Measurements from ENCODE around the gene CEP350. TPM values are rescaled to one million over a fixed set of nuclear protein-coding genes. Genes with fewer than 3 reads are reported as not detected.

Gene CEP350
- polyA plus RNA-seq, 1 of the 3 experiments (the other 2 are of a cell fraction), result 2.9 TPM

DNA sequence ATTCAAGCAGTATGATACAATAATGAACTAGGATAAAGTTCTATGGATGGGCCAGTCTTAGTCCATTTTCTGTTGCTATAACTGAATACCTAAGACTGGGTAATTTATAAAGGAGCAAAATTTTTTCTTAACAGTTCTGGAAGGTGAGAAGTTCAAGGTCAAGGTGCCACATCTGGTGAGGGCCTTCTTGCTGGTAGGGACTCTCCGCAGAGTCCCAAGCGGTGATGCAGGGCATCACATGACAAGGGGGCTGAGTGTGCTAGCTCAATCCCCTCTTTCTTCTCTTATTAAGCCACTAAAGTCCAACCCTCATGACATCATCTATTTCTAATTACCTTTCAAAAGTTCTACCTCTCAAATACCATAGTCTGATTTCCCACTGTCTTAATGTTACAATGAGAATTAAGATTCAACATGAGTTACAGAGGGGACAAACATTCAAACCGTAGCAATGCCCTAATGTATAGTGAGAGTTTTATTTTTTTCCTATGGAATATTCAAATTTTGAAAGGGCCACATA, 107.9 kb downstream of the CEP350 start:
- no peak overlapping the region for H3K4me2 ChIP-seq
- H3F3A ChIP-seq (replicated peaks; ENCODE audit: insufficient read depth), result peaks cover 16% of the 10 kb centered on the region
- DNase-seq, result no peak
- H3K4me1 ChIP-seq (ENCODE audit: control insufficient read depth in 1 of 2, insufficient read depth in 2 of 2, low read depth in 1 of 2, low read length in 1 of 2), result no peaks in the 10 kb centered on the region; a peak in 1 of 4 replicates
- no peaks in the 10 kb centered on the region for H3K9me3 ChIP-seq
- ChIA-PET POLR2A (no interaction called here), CTCF (interaction anchor here (1.4 to 1.6 kb wide), 2 partner anchors 17 to 116 kb away, joined by 4 to 5 read pairs; no protein-coding TSS in a partner anchor)
- no peak overlapping the region for H3K9ac ChIP-seq
- H3K9me2 ChIP-seq, result no peaks in the 10 kb centered on the region
- TF ChIP-seq GATA2 (CRISPR knock-in tag; IDR thresholded peaks at IDR 0.05), result no peak
- TF ChIP-seq IRF3 (IDR thresholded peaks at IDR 0.05; ENCODE audit: low read depth, low read length), result no peak
- TF ChIP-seq FOXM1 (IDR thresholded peaks at IDR 0.05; ENCODE audit: low read depth), result no peak
- TF ChIP-seq, protein P1, sequence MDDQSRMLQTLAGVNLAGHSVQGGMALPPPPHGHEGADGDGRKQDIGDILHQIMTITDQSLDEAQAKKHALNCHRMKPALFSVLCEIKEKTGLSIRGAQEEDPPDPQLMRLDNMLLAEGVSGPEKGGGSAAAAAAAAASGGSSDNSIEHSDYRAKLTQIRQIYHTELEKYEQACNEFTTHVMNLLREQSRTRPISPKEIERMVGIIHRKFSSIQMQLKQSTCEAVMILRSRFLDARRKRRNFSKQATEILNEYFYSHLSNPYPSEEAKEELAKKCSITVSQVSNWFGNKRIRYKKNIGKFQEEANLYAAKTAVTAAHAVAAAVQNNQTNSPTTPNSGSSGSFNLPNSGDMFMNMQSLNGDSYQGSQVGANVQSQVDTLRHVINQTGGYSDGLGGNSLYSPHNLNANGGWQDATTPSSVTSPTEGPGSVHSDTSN (IDR thresholded peaks at IDR 0.05), result no peak
- TF ChIP-seq ZBTB33 (IDR thresholded peaks at IDR 0.05; ENCODE audit: borderline replicate concordance, low read depth), result no peak
- no peak for TF ChIP-seq TEAD4 (IDR thresholded peaks at IDR 0.05; ENCODE audit: borderline replicate concordance, insufficient read depth)
- TF ChIP-seq EZH2phosphoT487 (IDR thresholded peaks at IDR 0.05; ENCODE audit: borderline replicate concordance, low read depth), result no peak
- no peak for TF ChIP-seq REST (IDR thresholded peaks at IDR 0.05; ENCODE audit: low read depth, low read length)
- no peak for TF ChIP-seq ELF1 (IDR thresholded peaks at IDR 0.05)
- no peak for TF ChIP-seq RCOR1 (IDR thresholded peaks at IDR 0.05; ENCODE audit: low read length)
- no peak for TF ChIP-seq NFIC (IDR thresholded peaks at IDR 0.05; ENCODE audit: borderline replicate concordance)
- no peak for TF ChIP-seq YY1 (IDR thresholded peaks at IDR 0.05; ENCODE audit: low read depth)
- TF ChIP-seq FOSL2 (IDR thresholded peaks at IDR 0.05; ENCODE audit: borderline replicate concordance, low read depth), result no peak
- no peak for TF ChIP-seq EP300 (IDR thresholded peaks at IDR 0.05; ENCODE audit: borderline replicate concordance in 1 of 2, low read depth in 1 of 2, low read length in 1 of 2)
- TF ChIP-seq TAF1 (IDR thresholded peaks at IDR 0.05; ENCODE audit: borderline replicate concordance, low read depth, low read length), result no peak
- no peak overlapping the region for H3K4me3 ChIP-seq (ENCODE audit: low read depth in 2 of 2, low read length in 1 of 2)
- no peak overlapping the region for H2AFZ ChIP-seq (ENCODE audit: low read depth)
- WGBS (ENCODE audit: low lambda C conversion rate), result 98% methylated on average over 3 of the region's 3 CpGs
- H3K27me3 ChIP-seq (ENCODE audit: insufficient read depth), result no peaks in the 10 kb centered on the region
- no peaks in the 10 kb centered on the region for H3K79me2 ChIP-seq (ENCODE audit: insufficient read depth)
- H3K36me3 ChIP-seq (replicated peaks in 1 of 2; ENCODE audit: control insufficient read depth in 1 of 2, insufficient read depth in 2 of 2, low read length in 1 of 2), result peaks cover 56 to 72% of the 10 kb centered on the region in 2 experiments
- H3K27ac ChIP-seq (ENCODE audit: low read depth in 2 of 2, low read length in 1 of 2), result no peak overlapping the region
- no peaks in the 10 kb centered on the region for H4K20me1 ChIP-seq (ENCODE audit: insufficient read depth)

Measured in SK-N-SH (cell line).